ENCODE results near the gene YEATS2.

DNA sequence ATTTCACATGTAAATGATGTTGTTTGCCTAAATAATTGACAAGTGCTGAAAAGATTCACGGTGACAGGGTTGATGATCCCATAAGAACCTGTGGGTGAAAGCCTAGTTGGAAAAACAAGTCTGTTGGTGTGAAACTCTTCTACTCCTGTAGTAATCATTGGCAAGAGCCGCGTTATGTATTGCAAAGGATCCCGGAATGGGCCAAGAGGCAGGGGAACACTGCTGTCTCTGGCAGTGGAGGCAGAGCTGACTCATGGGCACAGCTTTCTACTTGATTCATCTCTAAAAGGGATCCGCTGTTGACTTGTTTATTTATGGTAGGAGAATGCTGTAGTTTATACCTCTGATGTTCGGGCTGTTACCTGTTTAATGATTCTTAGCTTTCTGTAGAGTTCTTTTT lies 64.7 kb downstream of the YEATS2 start:
- TF ChIP-seq, protein P1, sequence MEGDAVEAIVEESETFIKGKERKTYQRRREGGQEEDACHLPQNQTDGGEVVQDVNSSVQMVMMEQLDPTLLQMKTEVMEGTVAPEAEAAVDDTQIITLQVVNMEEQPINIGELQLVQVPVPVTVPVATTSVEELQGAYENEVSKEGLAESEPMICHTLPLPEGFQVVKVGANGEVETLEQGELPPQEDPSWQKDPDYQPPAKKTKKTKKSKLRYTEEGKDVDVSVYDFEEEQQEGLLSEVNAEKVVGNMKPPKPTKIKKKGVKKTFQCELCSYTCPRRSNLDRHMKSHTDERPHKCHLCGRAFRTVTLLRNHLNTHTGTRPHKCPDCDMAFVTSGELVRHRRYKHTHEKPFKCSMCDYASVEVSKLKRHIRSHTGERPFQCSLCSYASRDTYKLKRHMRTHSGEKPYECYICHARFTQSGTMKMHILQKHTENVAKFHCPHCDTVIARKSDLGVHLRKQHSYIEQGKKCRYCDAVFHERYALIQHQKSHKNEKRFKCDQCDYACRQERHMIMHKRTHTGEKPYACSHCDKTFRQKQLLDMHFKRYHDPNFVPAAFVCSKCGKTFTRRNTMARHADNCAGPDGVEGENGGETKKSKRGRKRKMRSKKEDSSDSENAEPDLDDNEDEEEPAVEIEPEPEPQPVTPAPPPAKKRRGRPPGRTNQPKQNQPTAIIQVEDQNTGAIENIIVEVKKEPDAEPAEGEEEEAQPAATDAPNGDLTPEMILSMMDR (IDR thresholded peaks at IDR 0.05; ENCODE audit: insufficient read depth, low read length): no peak
- no peak for TF ChIP-seq POLR2AphosphoS5 (IDR thresholded peaks at IDR 0.05; ENCODE audit: low read depth)
- no peak for TF ChIP-seq GABPA (IDR thresholded peaks at IDR 0.05; ENCODE audit: low read depth)
- TF ChIP-seq REST (IDR thresholded peaks at IDR 0.05; ENCODE audit: insufficient replicate concordance, low read depth): no peak
